Hair follicular keratinocyte (primary cell): ENCODE measurements around the gene PIN1. TPM values are rescaled to one million over a fixed set of nuclear protein-coding genes. Genes with fewer than 3 reads are reported as not detected.

Experiments used
- total RNA-seq: library from RNA; depleted of rRNA; stranded (reverse); fragments of >200 nt; gene quantifications from 2 replicates; pipeline ENCODE4 v1.2.3, GENCODE V29; 2015

Gene PIN1
- total RNA-seq: 98.3 and 102 TPM in 2 replicates

GRCh38 chr19:9834726-9835506, at the start of gene PIN1:
Gene PIN1 (plus strand): TSS chr19:9835318. CDS start chr19:9835345, 27 bp downstream.

GRCh38 chr19:9818734-9819595, 16.2 kb upstream of the PIN1 start, which contains the start of gene FBXL12:
Gene FBXL12 (minus strand): TSS chr19:9819079. CDS start chr19:9818813, 266 bp downstream.

DNA sequence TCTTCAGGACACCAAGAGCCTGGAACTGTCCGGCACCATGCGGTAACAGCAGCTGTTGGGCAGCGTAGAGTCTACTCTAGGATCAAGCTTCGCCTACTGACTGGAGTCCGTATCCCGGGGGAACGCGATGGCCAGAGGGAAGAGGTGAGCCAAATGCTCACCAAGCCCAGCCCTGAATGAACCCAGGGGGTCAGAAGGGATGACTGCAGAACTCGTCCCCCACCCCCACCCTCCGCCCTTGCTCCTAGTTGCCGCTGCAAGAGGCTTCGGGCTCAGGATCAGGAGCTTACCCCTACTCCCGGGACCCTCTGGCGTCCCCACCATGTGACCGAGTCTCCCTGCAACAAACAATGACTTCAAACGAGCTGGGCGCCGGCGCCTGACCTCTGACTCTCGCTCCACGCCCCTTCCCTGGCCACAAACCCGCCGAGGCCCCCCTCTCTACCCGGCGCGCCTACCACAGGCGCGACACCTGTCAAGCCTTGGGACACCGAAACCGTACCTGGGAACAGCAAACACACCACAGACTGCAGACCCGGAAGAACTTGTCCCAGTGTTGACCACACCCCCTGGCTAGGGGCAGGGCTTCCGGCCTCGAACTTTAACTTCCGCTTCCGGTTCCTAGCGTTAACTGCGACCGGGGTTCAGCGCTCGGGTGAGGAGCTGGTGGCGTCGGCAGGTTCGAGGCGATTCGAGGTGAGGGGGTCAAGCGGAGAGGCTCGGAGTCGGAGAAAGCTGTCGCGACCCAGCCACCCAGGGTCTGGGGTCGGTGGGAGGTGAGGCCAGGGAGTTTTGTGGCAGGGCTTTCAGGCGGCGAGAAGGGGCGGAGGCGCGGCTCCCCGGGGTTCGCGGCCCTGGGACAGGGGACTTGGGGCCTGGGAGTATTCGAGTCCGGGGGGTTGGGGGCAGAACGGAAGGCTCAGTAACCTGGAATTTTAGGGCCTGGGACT, 7.6 kb upstream of the PIN1 start, which contains the start of gene UBL5:
Gene UBL5 (plus strand): TSS at position 630 of the 950 bp plus-strand sequence. CDS start 420 bp downstream, outside the sequence.

Other genes starting within 250 kb of the PIN1 start
- 20.6 and 29.0 TPM in 2 replicates for gene ZNF561, start 214.1 kb upstream of the PIN1 start, total RNA-seq
- 18.8 and 19.1 TPM in 2 replicates for gene ZNF562, start 160.2 kb upstream of the PIN1 start, total RNA-seq
- 8.0 and 10.7 TPM in 2 replicates for gene ZNF846, start 66.6 kb upstream of the PIN1 start, total RNA-seq
- gene FBXL12, start 16.2 kb upstream of the PIN1 start, total RNA-seq: 11.2 and 13.2 TPM in 2 replicates
- gene UBL5, start 7.4 kb upstream of the PIN1 start, total RNA-seq: 614 and 735 TPM in 2 replicates
- 3.6 and 4.2 TPM in 2 replicates for gene OLFM2, start 101.2 kb downstream of the PIN1 start, total RNA-seq
- gene COL5A3, start 175.2 kb downstream of the PIN1 start, total RNA-seq: 0.62 and 4.9 TPM in 2 replicates
- not detected in 2 replicates for gene RDH8, start 178.2 kb downstream of the PIN1 start, total RNA-seq